Measurements from ENCODE around the gene HYAL3.
"Not testable (repeated sequence)": the region's sequence is repeated elsewhere in the genome, so short reads cannot be mapped to it uniquely, and the experiment has no call there.

The HYAL3 gene

GRCh38 chr3:50288387-50289007 is 10.7 kb downstream of the HYAL3 start:
- DNase-seq: no peak

GRCh38 chr3:50287262-50287661 is 11.9 kb downstream of the HYAL3 start:
- DNase-seq: no peak

GRCh38 chr3:50286322-50287227 is 12.6 kb downstream of the HYAL3 start:
- DNase-seq: no peak

- not testable (repeated sequence) for DNase-seq
Measured at GRCh38 chr3:50284121-50284520, 15.1 kb downstream of the HYAL3 start.

- no peak for DNase-seq
Measured at GRCh38 chr3:50279255-50280016, 19.8 kb downstream of the HYAL3 start.

GRCh38 chr3:50278880-50279224 is 20.4 kb downstream of the HYAL3 start, which contains the start of gene LSMEM2:
LSMEM2 (plus strand) TSS chr3:50279087; CDS start chr3:50279114, 27 bp downstream.
- DNase-seq: no peak

- DNase-seq: no peak
Measured at GRCh38 chr3:50278123-50278879, 20.9 kb downstream of the HYAL3 start.

GRCh38 chr3:50276762-50277101 is 22.5 kb downstream of the HYAL3 start:
- DNase-seq: no peak

GRCh38 chr3:50275996-50276761 is 23.0 kb downstream of the HYAL3 start:
- DNase-seq: no peak

GRCh38 chr3:50275141-50275995 is 23.8 kb downstream of the HYAL3 start:
- DNase-seq: no peak

- peak; percentile 24 for DNase-seq
Measured at GRCh38 chr3:50274371-50275104, 24.7 kb downstream of the HYAL3 start.

- no peak for DNase-seq
Measured at GRCh38 chr3:50273689-50274065, 25.5 kb downstream of the HYAL3 start.

- no peak for DNase-seq
Measured at GRCh38 chr3:50272911-50273688, 26.1 kb downstream of the HYAL3 start.

GRCh38 chr3:50272538-50272910 is 26.7 kb downstream of the HYAL3 start:
- not testable (repeated sequence) for DNase-seq

- no peak for DNase-seq
Measured at GRCh38 chr3:50271314-50271936, 27.8 kb downstream of the HYAL3 start.

- DNase-seq: no peak
Measured at GRCh38 chr3:50270422-50271224, 28.6 kb downstream of the HYAL3 start.

GRCh38 chr3:50269977-50270413 is 29.2 kb downstream of the HYAL3 start:
- DNase-seq: no peak

- no peak for DNase-seq
Measured at GRCh38 chr3:50269460-50269859, 29.7 kb downstream of the HYAL3 start.
